Measurements from ENCODE around the gene BAD.

DNA sequence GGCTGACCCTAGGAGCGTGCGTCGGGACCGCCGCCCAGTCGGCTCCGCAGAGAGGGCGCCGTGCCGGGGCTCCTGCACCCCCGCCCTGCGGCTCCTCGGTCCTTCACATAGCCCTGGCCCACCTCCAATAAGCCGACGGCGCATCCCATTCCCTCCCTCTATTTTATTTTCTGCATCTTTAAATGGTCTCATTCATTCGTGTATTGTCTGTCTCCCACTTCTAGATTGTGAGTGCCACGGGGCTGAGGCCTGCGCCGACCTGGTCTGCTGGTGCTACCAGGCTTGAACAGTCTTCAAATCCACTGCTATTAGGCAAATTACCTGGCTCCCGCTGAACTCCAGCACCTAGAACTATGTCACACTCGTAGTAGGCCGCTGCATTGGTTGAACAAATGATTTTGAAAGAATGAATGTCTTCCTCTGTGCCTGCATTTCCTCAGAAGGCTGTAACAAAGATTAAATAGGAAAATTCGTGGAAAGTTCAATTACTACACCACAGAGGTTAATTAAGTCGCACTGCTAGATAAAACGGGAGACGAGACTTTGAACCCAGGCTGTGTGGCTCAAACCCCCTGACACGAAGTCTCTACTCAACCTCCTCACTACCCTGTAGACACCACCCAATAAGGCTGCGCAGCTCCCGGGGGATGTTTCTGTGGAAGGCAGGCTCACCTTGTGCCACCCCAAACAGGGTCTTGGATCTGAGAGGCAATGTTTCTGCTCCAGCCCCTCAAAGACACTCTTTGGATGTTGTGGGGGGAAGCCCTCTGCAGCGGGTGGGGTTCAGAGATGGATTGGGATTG is 36.5 kb downstream of the BAD start:
- no peak for TF ChIP-seq NFRKB (IDR thresholded peaks at IDR 0.05)
- TF ChIP-seq ARNT (IDR thresholded peaks at IDR 0.05) = no peak
- TF ChIP-seq BHLHE40 (IDR thresholded peaks at IDR 0.05; ENCODE audit: borderline replicate concordance) = no peak
- TF ChIP-seq FOXA1 (IDR thresholded peaks at IDR 0.05) = no peak
- no peak for TF ChIP-seq SUZ12 (IDR thresholded peaks at IDR 0.05)
- no peak for TF ChIP-seq FOXM1 (IDR thresholded peaks at IDR 0.05; ENCODE audit: borderline replicate concordance)
- TF ChIP-seq ELF4 (IDR thresholded peaks at IDR 0.05) = no peak
